Heart left ventricle (tissue), 16 donors: Measurements from ENCODE around the gene RASSF5. TPM values are rescaled to one million over a fixed set of nuclear protein-coding genes. Genes with fewer than 3 reads are reported as not detected.
A peak's percentile ranks its signal among the peaks of the same experiment; 100 is the strongest.

Experiments
- ATAC-seq, 4 donors: fragments of 200-7000 bp; cut with Tn5 transposase; one replicate each; pipeline ENCODE4 v1.9.1; 2020 to 2022; ENCODE audit warnings: moderate library complexity in 4 of 4, mild to moderate bottlenecking in 3 of 4, moderate number of reproducible peaks in 1 of 4
- DNase-seq, 5 donors: peaks; one replicate each; pipeline ENCODE4 v3.0.0-alpha.2; 2020
- H3K27ac ChIP-seq, 12 donors: fragments of 200-600 bp; sonication (generic) in 4 of 12; one replicate each; pipeline versions ENCODE4 v1.5.0 to v1.8.0; 2016 to 2022; ENCODE audit warnings: mild to moderate bottlenecking in 2 of 12
- H3K27me3 ChIP-seq, 9 donors: fragments of 200-600 bp; sonication (generic) in 2 of 9; one replicate each; pipeline versions ENCODE4 v1.5.1 to v1.8.0; 2016 to 2022; ENCODE audit warnings: mild to moderate bottlenecking in 3 of 9
- H3K36me3 ChIP-seq, 9 donors: fragments of 200-600 bp; sonication (generic) in 2 of 9; one replicate each; pipeline versions ENCODE4 v1.5.0 to v1.8.0; 2018 to 2022; ENCODE audit warnings: mild to moderate bottlenecking in 2 of 9
- H3K4me1 ChIP-seq, 12 donors: fragments of 200-600 bp; sonication (generic) in 4 of 12; one replicate each; pipeline versions ENCODE4 v1.5.0 to v1.8.0; 2016 to 2022; ENCODE audit warnings: mild to moderate bottlenecking in 3 of 12
- H3K4me3 ChIP-seq, 12 donors: fragments of 200-600 bp; sonication (generic) in 4 of 12; one replicate each; pipeline versions ENCODE4 v1.5.0 to v1.8.0; 2017 to 2022; ENCODE audit warnings: mild to moderate bottlenecking in 9 of 12, moderate library complexity in 4 of 12
- H3K9me3 ChIP-seq, 12 donors: fragments of 200-600 bp; sonication (generic) in 4 of 12; one replicate each; pipeline versions ENCODE4 v1.5.0 to v1.8.0; 2016 to 2022; ENCODE audit warnings: mild to moderate bottlenecking in 1 of 12
- POLR2A ChIP-seq, 2 donors: fragments of 450-650 bp; IDR thresholded peaks; one replicate each; pipeline ENCODE4 v1.6.1; 2017; ENCODE audit warnings: antibody characterized with exemption in 2 of 2, mild to moderate bottlenecking in 2 of 2, moderate library complexity in 2 of 2
- WGBS, 4 donors: extraction: QIAGEN DNeasy Blood & Tissue Kit in 2 of 4; methylation state at CpG; one replicate each; pipeline versions ENCODE4 v1.1.5 to v1.1.7; 2013 to 2018; 5-methylcytosine and 5-hydroxymethylcytosine counted together
- intact Hi-C, 10 donors: fragments of 100-400 bp; cut with DNase I; formaldehyde crosslinking; loops; one replicate each; pipeline versions ENCODE4 v1.11.1 to v1.14.2; 2022
- polyA plus RNA-seq, 2 donors: library from polyadenylated mRNA; stranded (reverse); fragments of 200-250 nt; gene quantifications; one replicate each; pipeline ENCODE4 v1.2.3, GENCODE V29; 2013
- total RNA-seq, 9 donors: library from RNA; depleted of rRNA in 2 of 9; stranded (reverse); fragments of >200 nt in 2 of 9; fragmentation: NEBNext Ultra II Directional in 3 of 9; extraction: Animal tissue kit (Norgen Biotek cat#: 25700) in 3 of 9; gene quantifications; one replicate each; pipeline versions ENCODE4 v1.1.0 to v1.2.4, GENCODE V29; 2016 to 2023
- TF ChIP-seq, protein P1 (sequence below), 12 donors: fragments of 200-600 bp; sonication (generic) in 4 of 12; IDR thresholded peaks; one replicate each; pipeline versions ENCODE4 v1.5.0 to v1.8.0; 2018 to 2022; ENCODE audit warnings: antibody characterized with exemption in 12 of 12, mild to moderate bottlenecking in 5 of 12
- donor health status: ischemic (EF 13 %, LVEDD 7.1; RV severe dilation, severe dysfunction).
- donor health status: healthy with polysubstance abuse.
- donor health status: DM: no; HTN: yes; CAD: no.
- donor health status: DM: no; HTN: no; CAD: no.
- donor health status: ischemic (EF 25% LVEDD 6.9; RV normal size, moderate dysfunction).
- donor health status: ischemic (EF 25% LVEDD 5.7; RV mildly dilated, moderate dysfunction).
- donor health status: healthy.
- donor health status: DM: yes; HTN: yes; CAD: no.
- donor health status: ischemic (EF 35%, LVEDD 5.7; RV mildly dilated, moderate dysfunction).
- donor health status: nonischemic (EF 11% LVEDD 7.7; RV severe dilation, severe dysfunction).
- donor health status: DM: yes; HTN: yes; CAD: no.
- donor health status: PGD.
- donor health status: ischemic (EF 29% LVEDD 5.4; RV normal size, mild dysfunction).
- donor health status: nonischemic (EF 23%, LVEDD 6.1; RV moderate dilation, normal function).

Gene RASSF5
- total and polyA plus RNA-seq, 11 donors: 1.3 to 27.4 (median 5.6) TPM

DNA sequence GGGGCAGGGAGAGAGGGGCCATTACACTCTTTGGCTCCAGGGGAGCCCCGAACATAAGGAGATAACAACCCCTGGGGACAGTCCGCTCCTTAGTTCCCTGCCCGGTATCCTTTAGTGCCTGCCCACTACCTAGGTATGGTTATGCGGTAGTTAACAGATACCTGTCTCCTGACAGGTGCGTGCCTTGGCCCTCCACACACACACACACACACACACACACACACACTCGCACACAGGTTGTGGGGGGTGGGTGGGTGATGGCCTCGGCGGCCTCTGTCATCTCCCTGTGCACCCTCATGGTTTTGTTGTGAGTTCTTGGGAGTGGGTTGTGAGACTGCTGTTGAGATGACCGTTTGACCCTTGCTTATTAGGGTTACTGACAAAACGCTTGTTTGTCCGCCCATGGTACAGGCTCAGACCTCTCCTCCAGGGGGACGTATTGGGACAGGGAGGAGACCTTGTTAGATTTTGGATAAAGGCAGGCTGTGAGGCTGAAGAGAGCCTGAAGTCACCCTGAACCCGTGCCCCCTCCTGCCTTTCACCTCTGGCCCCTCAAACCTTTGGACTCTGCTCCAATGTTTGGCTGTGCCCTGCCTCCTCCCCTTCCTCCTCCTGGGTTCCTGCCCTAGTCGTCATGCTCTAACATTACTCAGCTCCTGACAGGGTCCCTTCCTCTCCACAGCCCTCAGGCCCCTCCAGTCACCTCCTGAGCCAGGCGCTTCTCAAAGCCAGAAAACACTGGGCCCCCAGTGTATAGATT lies 979 bp downstream of the RASSF5 start:
- ATAC-seq (no peak), DNase-seq (peak in 1 of 5 donors; percentile 21)

DNA sequence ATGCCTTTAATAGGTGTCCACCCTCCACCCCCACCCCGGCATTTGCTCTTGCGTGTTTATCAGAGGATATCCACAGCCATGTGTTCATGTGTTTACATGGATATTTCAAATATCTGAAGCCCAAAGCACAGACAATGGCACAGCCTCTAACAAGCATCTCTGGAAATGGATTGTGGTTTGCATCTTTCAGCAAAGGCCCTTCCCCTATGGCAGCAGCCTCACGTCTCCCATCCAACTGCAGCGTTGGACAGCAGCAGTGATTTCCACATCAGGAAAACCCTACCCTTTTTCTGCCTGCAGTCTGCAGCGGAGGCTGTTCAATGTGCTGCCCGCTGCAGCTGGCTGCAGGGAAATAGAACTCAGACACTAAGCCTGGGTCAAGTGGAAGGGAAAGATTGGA lies 1.6 kb downstream of the RASSF5 start:
- 39 to 52% (median 43%) methylated on average over 6 of the region's 6 CpGs for WGBS, 4 donors
- H3K27me3 ChIP-seq: peaks cover 0 to 32% (median 0%) of the 10 kb centered on the region in 9 donors
- H3K36me3 ChIP-seq: no peaks in the 10 kb centered on the region
- no peaks in the 10 kb centered on the region for H3K9me3 ChIP-seq
- ATAC-seq: no peak
- DNase-seq: peak in 2 of 5 donors; percentile 17 to 30
- peaks cover 0 to 72% (median 34%) of the 10 kb centered on the region in 12 donors for H3K4me1 ChIP-seq
- H3K4me3 ChIP-seq: peak overlapping the region in 4 of 12 donors; percentile 62 to 81 (median 70)
- intact Hi-C loops: loop anchor here in 2 of 10 donors (5.0 kb wide), 1 partner anchor 33 kb away; no protein-coding TSS in a partner anchor
- no peak for TF ChIP-seq POLR2A (IDR thresholded peaks at IDR 0.05)
- TF ChIP-seq, protein P1, sequence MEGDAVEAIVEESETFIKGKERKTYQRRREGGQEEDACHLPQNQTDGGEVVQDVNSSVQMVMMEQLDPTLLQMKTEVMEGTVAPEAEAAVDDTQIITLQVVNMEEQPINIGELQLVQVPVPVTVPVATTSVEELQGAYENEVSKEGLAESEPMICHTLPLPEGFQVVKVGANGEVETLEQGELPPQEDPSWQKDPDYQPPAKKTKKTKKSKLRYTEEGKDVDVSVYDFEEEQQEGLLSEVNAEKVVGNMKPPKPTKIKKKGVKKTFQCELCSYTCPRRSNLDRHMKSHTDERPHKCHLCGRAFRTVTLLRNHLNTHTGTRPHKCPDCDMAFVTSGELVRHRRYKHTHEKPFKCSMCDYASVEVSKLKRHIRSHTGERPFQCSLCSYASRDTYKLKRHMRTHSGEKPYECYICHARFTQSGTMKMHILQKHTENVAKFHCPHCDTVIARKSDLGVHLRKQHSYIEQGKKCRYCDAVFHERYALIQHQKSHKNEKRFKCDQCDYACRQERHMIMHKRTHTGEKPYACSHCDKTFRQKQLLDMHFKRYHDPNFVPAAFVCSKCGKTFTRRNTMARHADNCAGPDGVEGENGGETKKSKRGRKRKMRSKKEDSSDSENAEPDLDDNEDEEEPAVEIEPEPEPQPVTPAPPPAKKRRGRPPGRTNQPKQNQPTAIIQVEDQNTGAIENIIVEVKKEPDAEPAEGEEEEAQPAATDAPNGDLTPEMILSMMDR (IDR thresholded peaks at IDR 0.05): no peak
- H3K27ac ChIP-seq: no peak overlapping the region

More for the DNA sequence above, 979 bp downstream of the RASSF5 start:
- TF ChIP-seq, protein P1 (IDR thresholded peaks at IDR 0.05): no peak
- no peak for TF ChIP-seq POLR2A (IDR thresholded peaks at IDR 0.05)
- Histone ChIP-seq H3K9me3 (no peaks in the 10 kb centered on the region), H3K36me3 (no peaks in the 10 kb centered on the region), H3K4me3 (peak overlapping the region; percentile 49 to 81 (median 66)), H3K27ac (no peak overlapping the region), H3K27me3 (peaks cover 0 to 32% (median 0%) of the 10 kb centered on the region in 9 donors), H3K4me1 (peaks cover 0 to 75% (median 36%) of the 10 kb centered on the region in 12 donors)
- 59 to 61% (median 60%) methylated on average over 13 to 15 of the region's 15 CpGs for WGBS, 4 donors
- intact Hi-C loops: loop anchor here in 2 of 10 donors (5.0 kb wide), 1 partner anchor 34 kb away; no protein-coding TSS in a partner anchor

DNA sequence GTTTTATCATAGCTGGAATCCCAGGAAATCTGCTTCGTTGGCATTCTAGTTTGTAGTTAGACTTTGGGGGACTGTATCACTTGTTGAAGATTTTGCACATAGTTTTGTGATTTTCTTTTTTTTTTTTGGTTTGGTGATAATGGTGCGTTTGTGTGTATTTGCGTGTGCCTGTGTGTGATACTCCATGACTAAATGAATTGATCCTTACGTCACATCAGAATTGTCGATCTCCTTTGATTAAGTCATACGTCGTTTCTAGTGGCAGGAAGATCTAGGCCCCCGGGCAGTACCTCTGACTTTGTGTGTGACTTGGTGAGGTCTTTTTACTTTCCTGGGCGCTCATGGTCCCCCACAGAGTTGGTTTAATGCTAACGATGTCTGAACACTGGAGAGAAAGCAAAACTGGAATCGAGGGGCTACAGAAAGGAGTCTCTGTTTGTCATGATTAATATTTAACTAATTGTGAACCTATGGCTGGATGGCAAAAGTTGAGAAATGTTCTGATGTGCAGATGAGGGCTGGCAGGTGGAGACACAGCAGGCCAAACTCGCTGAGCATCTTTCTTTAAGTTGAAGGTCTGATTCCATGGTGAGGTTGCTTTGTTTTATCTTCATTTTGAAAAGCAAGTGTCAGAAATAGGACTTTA lies 2.4 kb downstream of the RASSF5 start:
- Histone ChIP-seq H3K36me3 (no peaks in the 10 kb centered on the region), H3K4me1 (peaks cover 0 to 72% (median 28%) of the 10 kb centered on the region in 12 donors), H3K27ac (no peak overlapping the region), H3K9me3 (no peaks in the 10 kb centered on the region), H3K4me3 (no peak overlapping the region), H3K27me3 (peaks cover 0 to 32% (median 0%) of the 10 kb centered on the region in 9 donors)
- ATAC-seq (no peak), DNase-seq (peak in 1 of 5 donors; percentile 5)
- TF ChIP-seq POLR2A (IDR thresholded peaks at IDR 0.05): no peak
- TF ChIP-seq, protein P1 (IDR thresholded peaks at IDR 0.05): no peak
- intact Hi-C loops: loop anchor here in 2 of 10 donors (5.0 kb wide), 1 partner anchor 33 kb away; no protein-coding TSS in a partner anchor
- WGBS, 4 donors: 90 to 93% (median 92%) methylated on average over 12 of the region's 12 CpGs

DNA sequence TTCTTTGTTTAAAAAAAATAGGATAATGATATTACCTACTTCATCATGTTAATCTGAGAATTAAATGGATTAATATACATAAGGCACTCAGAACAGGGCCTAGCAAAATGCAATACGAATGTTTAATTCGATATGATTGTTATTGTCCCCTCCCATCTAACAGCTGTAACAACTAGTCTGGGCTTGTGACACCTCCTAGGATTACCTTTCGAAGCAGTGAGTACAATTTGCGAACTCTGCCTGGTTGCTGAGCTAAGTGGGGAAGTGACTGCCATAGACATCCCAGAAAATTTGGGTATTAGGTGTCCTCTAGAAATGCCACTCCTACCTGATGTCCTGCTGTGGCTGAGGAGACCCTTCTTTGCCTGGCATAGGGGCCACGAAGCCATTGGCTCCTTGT lies 3.0 kb downstream of the RASSF5 start:
- peak in 1 of 5 donors; percentile 4 for DNase-seq
- no peak for ATAC-seq
- peaks cover 0 to 72% (median 25%) of the 10 kb centered on the region in 12 donors for H3K4me1 ChIP-seq
- no peak overlapping the region for H3K4me3 ChIP-seq
- H3K9me3 ChIP-seq: no peaks in the 10 kb centered on the region
- peaks cover 0 to 32% (median 0%) of the 10 kb centered on the region in 9 donors for H3K27me3 ChIP-seq
- intact Hi-C loops: no loop called here
- H3K36me3 ChIP-seq: no peaks in the 10 kb centered on the region
- WGBS, 4 donors: 92 to 97% (median 95%) methylated on average over 5 of the region's 5 CpGs
- H3K27ac ChIP-seq: no peak overlapping the region
- TF ChIP-seq POLR2A (IDR thresholded peaks at IDR 0.05): no peak
- TF ChIP-seq, protein P1 (IDR thresholded peaks at IDR 0.05): no peak
